ENCODE measurements around the gene TSHZ2.

- TF ChIP-seq, protein P1, sequence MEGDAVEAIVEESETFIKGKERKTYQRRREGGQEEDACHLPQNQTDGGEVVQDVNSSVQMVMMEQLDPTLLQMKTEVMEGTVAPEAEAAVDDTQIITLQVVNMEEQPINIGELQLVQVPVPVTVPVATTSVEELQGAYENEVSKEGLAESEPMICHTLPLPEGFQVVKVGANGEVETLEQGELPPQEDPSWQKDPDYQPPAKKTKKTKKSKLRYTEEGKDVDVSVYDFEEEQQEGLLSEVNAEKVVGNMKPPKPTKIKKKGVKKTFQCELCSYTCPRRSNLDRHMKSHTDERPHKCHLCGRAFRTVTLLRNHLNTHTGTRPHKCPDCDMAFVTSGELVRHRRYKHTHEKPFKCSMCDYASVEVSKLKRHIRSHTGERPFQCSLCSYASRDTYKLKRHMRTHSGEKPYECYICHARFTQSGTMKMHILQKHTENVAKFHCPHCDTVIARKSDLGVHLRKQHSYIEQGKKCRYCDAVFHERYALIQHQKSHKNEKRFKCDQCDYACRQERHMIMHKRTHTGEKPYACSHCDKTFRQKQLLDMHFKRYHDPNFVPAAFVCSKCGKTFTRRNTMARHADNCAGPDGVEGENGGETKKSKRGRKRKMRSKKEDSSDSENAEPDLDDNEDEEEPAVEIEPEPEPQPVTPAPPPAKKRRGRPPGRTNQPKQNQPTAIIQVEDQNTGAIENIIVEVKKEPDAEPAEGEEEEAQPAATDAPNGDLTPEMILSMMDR (IDR thresholded peaks at IDR 0.05; ENCODE audit: low read length), result no peak
- no peak for TF ChIP-seq EZH2 (IDR thresholded peaks at IDR 0.05; ENCODE audit: borderline replicate concordance, low read length)
Measured at GRCh38 chr20:53296025-53296424, 323.9 kb downstream of the TSHZ2 start.

All from OCI-LY1 (cell line).